Astrocyte of the cerebellum (primary cell): ENCODE data around the gene SCRN2.

Source experiments
- DNase-seq: peaks from one replicate; pipeline ENCODE4 v3.0.0-alpha.2; 2011; ENCODE audit warnings: low read depth
- H3K4me3 ChIP-seq: 2 replicates; pipeline ENCODE4 v1.5.1; 2011; ENCODE audit warnings: mild to moderate bottlenecking, low read depth, low read length, moderate library complexity
- CTCF ChIP-seq: IDR thresholded peaks from 2 replicates; pipeline ENCODE4 v1.5.1; 2012; ENCODE audit warnings: low read length, low read depth, moderate library complexity, mild to moderate bottlenecking; ENCODE audit errors: missing control alignments
- in situ Hi-C: cut with HindIII; loops from 2 replicates; pipeline ENCODE4 v1.10.0; 2017; ENCODE audit warnings: low sequenced_read_pairs

Gene SCRN2

GRCh38 chr17:47883589-47884426 lies 42.7 kb upstream of the SCRN2 start:
- in situ Hi-C loops = no loop called here
- TF ChIP-seq CTCF = no peak
- DNase-seq = no peak
- no peak overlapping the region for H3K4me3 ChIP-seq

GRCh38 chr17:47882695-47883588 lies 41.9 kb upstream of the SCRN2 start:
- no peak for TF ChIP-seq CTCF
- H3K4me3 ChIP-seq = no peak overlapping the region
- no peak for DNase-seq
- in situ Hi-C loops = no loop called here

- no peak for TF ChIP-seq CTCF
- H3K4me3 ChIP-seq = no peak overlapping the region
- DNase-seq = no peak
- in situ Hi-C loops = no loop called here
Measured at GRCh38 chr17:47882247-47882646, 41.2 kb upstream of the SCRN2 start.

DNA sequence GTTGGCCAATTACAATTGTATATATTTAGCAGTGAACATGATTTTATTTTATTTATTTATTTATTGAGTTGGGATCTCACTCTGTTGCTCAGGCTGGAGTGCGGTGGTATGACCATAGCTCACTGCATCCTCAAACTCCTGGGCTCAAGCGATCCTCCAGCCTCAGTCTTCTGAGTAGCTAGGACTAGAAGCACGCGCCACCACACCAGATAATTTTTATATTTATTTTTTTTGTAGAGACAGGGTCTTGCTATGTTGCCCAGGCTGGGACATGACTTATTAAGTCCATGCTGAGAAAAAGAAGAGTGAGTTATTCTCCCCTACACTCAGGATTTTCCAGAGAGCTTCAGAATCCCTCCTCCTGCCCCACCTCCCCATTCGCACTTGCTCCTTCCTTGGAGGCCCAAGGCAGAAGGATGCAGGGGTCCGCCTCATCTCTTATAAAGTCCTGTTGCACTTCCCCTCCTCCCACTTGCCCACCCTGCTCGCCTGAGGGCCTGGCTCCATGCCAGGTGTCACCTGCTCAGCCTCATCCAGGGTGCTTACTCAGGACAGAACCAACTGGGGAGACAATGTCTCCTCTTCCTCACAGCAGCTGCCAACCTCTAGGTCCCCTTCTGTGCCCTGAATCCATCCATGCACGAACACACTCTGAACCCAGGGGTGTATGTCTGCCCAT lies 38.8 kb upstream of the SCRN2 start:
- H3K4me3 ChIP-seq = no peak overlapping the region
- no peak for DNase-seq
- in situ Hi-C loops = no loop called here
- TF ChIP-seq CTCF = no peak

- H3K4me3 ChIP-seq = no peak overlapping the region
- in situ Hi-C loops = no loop called here
- no peak for TF ChIP-seq CTCF
- DNase-seq = no peak
Measured at GRCh38 chr17:47879028-47879585, 38.0 kb upstream of the SCRN2 start.
